Activated CD4-positive, CD25-positive, alpha-beta regulatory T cell treated with anti-CD3 and anti-CD28 coated beads, Interleukin-2, amount 50 U/mL, for 16 hours (primary cell): ENCODE results near the gene DMTF1.
A peak's percentile ranks its signal among the peaks of the same experiment; 100 is the strongest.
"Not testable (repeated sequence)": the region's sequence is repeated elsewhere in the genome, so short reads cannot be mapped to it uniquely, and the experiment has no call there.

Experiments used
- DNase-seq: peaks from one replicate; pipeline ENCODE4 v3.0.0-alpha.2; 2020; ENCODE audit warnings: low read depth, low spot score

The DMTF1 gene

GRCh38 chr7:87193912-87194311 lies 41.7 kb downstream of the DMTF1 start:
- DNase-seq: no peak

GRCh38 chr7:87199241-87199640 lies 47.0 kb downstream of the DMTF1 start:
- no peak for DNase-seq

- no peak for DNase-seq
These were observed 47.6 kb downstream of the DMTF1 start for GRCh38 chr7:87199700-87200450.

DNA sequence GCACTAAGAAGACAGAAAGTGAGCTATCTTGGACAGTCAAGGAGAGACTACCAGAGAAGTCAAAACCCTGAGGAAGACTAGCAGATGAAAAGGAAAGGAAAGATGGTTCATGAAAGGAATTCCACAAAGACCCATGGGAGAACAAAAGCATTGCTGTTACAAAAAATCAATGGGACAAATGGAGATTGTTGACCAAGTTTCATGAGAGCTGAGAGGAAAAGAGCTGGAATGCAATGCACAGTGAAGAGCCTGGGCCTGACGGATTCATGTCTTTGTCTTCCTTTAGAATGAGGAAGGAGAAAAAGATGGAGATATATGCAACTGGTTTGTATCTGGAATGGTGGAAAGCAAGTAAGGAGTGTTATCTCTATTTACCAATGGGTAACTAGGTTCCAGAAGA lies 50.0 kb downstream of the DMTF1 start:
- no peak for DNase-seq

DNA sequence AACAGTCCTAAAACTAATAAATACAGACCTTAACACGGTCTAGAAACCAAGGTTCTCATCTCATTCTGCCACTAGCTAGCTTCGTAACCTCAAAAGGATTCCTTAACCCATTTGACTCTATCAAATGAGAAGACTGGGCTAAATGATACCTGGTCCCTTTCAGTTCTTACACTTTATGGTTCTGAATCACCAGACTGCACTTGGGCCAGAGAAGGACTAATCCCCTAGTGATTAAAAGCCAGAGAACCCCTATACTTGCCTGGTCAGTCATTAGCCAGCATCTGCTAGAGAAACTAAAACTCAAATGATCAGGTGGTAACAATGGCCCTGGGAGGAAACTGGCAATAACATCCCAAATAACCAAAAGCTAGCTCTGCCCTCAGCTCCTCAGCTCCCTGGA lies 50.5 kb downstream of the DMTF1 start:
- DNase-seq: no peak

DNA sequence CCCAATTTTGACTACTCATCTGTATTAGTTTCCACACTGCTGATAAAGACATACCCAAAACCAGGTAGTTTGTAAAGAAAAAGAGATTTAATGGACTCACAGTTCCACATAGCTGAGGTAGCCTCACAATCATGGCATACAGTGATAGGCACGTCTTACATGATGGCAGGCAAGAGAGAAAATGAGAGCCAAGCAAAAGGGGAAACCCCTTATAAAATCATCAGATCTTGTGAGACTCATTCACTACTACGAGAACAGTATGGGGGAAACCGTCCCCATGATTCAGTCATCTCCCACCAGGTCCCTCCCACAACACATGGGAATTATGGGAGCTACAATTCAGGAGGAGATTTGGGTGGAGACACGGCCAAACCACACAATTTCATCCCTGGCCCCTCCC lies 51.7 kb downstream of the DMTF1 start:
- not testable (repeated sequence) for DNase-seq

- no peak for DNase-seq
These were observed 52.7 kb downstream of the DMTF1 start for GRCh38 chr7:87204933-87205332.

- DNase-seq: not testable (repeated sequence)
These were observed 53.4 kb downstream of the DMTF1 start for GRCh38 chr7:87205701-87206100.

- DNase-seq: no peak
These were observed 54.1 kb downstream of the DMTF1 start for GRCh38 chr7:87206361-87206760.

GRCh38 chr7:87209295-87209924 lies 57.2 kb downstream of the DMTF1 start:
- DNase-seq: no peak

DNA sequence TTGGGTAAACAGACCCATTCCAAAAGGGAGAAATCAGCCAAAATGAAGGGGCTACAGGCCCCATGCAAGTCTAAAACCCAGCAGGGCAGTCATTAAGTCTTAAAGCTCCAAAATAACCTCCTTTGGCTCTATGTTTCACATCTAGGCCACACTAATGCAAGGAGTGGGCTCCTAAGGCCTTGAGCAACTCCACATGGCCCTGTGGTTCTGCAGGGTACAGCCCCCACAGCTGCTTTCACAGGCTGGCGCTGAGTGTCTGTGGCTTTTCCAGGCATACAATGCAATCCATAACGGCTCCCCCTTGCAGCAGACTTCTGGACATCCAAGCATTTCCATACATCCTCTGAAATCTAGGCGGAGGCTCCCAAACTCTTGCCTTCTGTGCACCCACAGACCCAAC lies 58.3 kb downstream of the DMTF1 start:
- DNase-seq: no peak

- DNase-seq: no peak
These were observed 60.2 kb downstream of the DMTF1 start for GRCh38 chr7:87212498-87212897.

- no peak for DNase-seq
These were observed 61.0 kb downstream of the DMTF1 start for GRCh38 chr7:87213252-87213651.

GRCh38 chr7:87213811-87214210 lies 61.6 kb downstream of the DMTF1 start:
- DNase-seq: no peak

- DNase-seq: no peak
These were observed 62.8 kb downstream of the DMTF1 start for GRCh38 chr7:87215046-87215445.

DNA sequence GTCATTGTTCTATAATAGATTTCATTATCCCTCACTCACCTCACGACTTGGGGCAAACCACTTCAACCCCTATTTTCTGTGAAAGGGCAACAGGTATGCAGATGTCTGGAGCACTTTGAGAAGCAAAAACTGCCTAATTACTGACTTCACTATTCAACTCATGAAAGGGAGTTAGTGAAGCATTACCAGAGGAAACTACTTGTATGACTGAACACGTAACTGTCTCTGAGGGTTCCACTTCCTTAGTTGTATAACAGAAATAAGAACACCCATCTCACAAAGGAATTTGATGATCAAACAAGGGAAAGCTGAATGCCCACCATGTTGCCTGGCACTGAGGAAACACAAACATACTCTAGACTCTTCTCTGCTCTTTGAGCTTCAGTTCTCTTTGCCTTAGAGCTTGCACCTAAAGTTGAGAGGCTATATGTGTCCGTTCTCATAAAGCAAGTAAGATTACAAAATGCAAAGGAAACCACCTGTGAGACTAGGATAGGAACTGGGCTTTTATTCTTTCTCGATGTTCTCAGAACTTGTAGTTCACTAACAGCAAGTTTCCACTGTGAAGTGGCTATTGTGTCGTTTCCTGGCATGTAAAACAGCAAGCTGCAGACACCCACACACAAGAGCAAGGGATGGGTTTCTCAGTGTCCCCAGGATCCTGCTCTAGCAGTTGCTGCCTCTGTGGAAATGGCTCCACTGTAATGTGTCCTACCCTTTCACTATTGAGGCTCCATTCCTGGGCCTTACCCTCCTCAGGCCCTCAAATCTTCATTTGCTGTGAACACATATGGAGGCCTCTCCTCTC lies 64.7 kb downstream of the DMTF1 start:
- DNase-seq: peak; percentile 5

DNA sequence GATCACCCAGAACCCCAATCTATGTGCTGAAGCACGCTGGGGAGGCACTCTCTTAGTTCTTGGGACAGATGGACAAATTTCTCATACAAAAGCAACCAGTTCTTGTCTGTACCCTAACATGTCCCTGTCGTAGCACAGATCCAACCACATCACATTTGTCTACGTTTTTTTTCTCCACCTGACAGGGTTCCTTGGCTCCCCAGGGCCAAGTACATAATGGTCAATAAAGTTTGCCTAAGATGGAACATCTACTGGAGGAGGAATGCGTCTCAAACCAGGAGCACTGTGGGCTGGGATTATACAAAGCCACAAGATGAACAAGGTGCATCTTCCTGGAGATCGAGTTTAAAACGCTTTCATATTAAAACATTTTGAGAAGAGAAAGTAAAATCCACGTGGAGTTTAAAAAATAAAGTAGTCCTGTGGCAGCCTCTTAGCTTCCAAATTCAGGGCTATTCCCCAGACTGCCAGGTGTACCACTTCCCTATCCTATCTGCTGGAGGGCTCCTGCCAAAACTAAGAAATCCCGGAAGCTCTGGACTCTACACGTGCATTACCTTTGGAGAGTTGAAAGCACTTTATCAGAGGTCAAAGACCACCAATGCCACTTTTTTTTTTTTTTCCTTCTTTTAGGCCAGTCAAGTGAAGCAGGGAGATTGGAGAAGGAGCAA lies 65.9 kb downstream of the DMTF1 start:
- DNase-seq: no peak

GRCh38 chr7:87218796-87219544 lies 66.7 kb downstream of the DMTF1 start:
- no peak for DNase-seq

- DNase-seq: peak; percentile 64
These were observed 67.3 kb downstream of the DMTF1 start, which contains the start of gene TMEM243 for GRCh38 chr7:87219545-87220025. Gene TMEM243, minus strand, starts transcription at chr7:87219732. Its CDS starts 229 bp downstream, at chr7:87219503.

GRCh38 chr7:87220026-87220733 lies 67.9 kb downstream of the DMTF1 start:
- peak; percentile 66 for DNase-seq
